ENCODE results near the gene TSPEAR.

The TSPEAR gene

GRCh38 chr21:44579833-44580144 lies 131.6 kb downstream of the TSPEAR start:
- TF ChIP-seq CTCF (IDR thresholded peaks at IDR 0.05): no peak
- Histone ChIP-seq H3K9me3 (no peaks in the 10 kb centered on the region), H3K4me3 (ENCODE audit: low read depth in 1 of 2, low read length in 1 of 2) (no peak overlapping the region)

GRCh38 chr21:44579056-44579832 lies 132.1 kb downstream of the TSPEAR start:
- no peak overlapping the region for H3K27ac ChIP-seq
- no peaks in the 10 kb centered on the region for H3K36me3 ChIP-seq
- H3K4me1 ChIP-seq (ENCODE audit: control insufficient read depth in 1 of 2, insufficient read depth in 1 of 2, low read depth in 1 of 2, low read length in 1 of 2): no peaks in the 10 kb centered on the region
- H3K27me3 ChIP-seq: peaks cover 33% of the 10 kb centered on the region
- no peaks in the 10 kb centered on the region for H3K9me3 ChIP-seq
- H3K4me3 ChIP-seq (ENCODE audit: low read depth in 1 of 2, low read length in 1 of 2): no peak overlapping the region
- no peak for TF ChIP-seq CTCF (IDR thresholded peaks at IDR 0.05)

More at GRCh38 chr21:44579833-44580144, 131.6 kb downstream of the TSPEAR start:
- no peak overlapping the region for H3K27ac ChIP-seq
- H3K27me3 ChIP-seq: peaks cover 33% of the 10 kb centered on the region
- no peaks in the 10 kb centered on the region for H3K4me1 ChIP-seq (ENCODE audit: control insufficient read depth in 1 of 2, insufficient read depth in 1 of 2, low read depth in 1 of 2, low read length in 1 of 2)
- no peaks in the 10 kb centered on the region for H3K36me3 ChIP-seq

- Histone ChIP-seq H3K9me3 (no peaks in the 10 kb centered on the region), H3K36me3 (no peaks in the 10 kb centered on the region), H3K4me3 (ENCODE audit: low read depth in 1 of 2, low read length in 1 of 2) (no peak overlapping the region), H3K27ac (no peak overlapping the region), H3K4me1 (ENCODE audit: control insufficient read depth in 1 of 2, insufficient read depth in 1 of 2, low read depth in 1 of 2, low read length in 1 of 2) (no peaks in the 10 kb centered on the region), H3K27me3 (peaks cover 29% of the 10 kb centered on the region)
- no peak for TF ChIP-seq CTCF (IDR thresholded peaks at IDR 0.05)
Measured at GRCh38 chr21:44578371-44579055, 132.9 kb downstream of the TSPEAR start.

DNA sequence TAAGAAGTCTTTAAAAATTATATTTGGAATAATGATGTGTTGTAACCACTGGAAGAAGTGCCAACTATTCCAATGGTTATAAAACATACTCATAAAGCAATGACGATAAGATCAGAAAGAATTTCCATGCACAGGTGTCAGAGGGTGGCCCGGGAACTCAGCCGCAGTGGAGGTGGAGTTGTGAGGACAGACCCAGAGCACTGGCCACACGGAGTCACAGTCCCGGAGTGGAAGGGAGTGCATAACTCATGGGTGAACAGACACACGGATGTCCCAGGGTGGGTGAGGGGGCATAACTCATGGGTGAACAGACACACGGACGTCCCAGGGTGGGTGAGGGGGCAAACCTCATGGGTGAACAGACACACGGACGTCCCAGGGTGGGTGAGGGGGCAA lies 135.3 kb downstream of the TSPEAR start:
- TF ChIP-seq CTCF (IDR thresholded peaks at IDR 0.05): no peak
- Histone ChIP-seq H3K27ac (no peak overlapping the region), H3K36me3 (no peaks in the 10 kb centered on the region), H3K4me3 (ENCODE audit: low read depth in 1 of 2, low read length in 1 of 2) (no peak overlapping the region), H3K27me3 (peaks cover 29% of the 10 kb centered on the region), H3K9me3 (no peaks in the 10 kb centered on the region), H3K4me1 (ENCODE audit: control insufficient read depth in 1 of 2, insufficient read depth in 1 of 2, low read depth in 1 of 2, low read length in 1 of 2) (no peaks in the 10 kb centered on the region)

- Histone ChIP-seq H3K27me3 (peaks cover 24% of the 10 kb centered on the region), H3K4me3 (ENCODE audit: low read depth in 1 of 2, low read length in 1 of 2) (no peak overlapping the region), H3K9me3 (no peaks in the 10 kb centered on the region), H3K4me1 (ENCODE audit: control insufficient read depth in 1 of 2, insufficient read depth in 1 of 2, low read depth in 1 of 2, low read length in 1 of 2) (no peaks in the 10 kb centered on the region), H3K36me3 (no peaks in the 10 kb centered on the region), H3K27ac (no peak overlapping the region)
- no peak for TF ChIP-seq CTCF (IDR thresholded peaks at IDR 0.05)
Measured at GRCh38 chr21:44575307-44576024, 135.9 kb downstream of the TSPEAR start.

All from neutrophil (primary cell).